HG02798 (cell line): ENCODE results near the gene GNAO1.
A peak's percentile ranks its signal among the peaks of the same experiment; 100 is the strongest.

ENCODE experiments used
- ATAC-seq: cut with Tn5 transposase; IDR thresholded peaks from one replicate; pipeline ENCODE4 v1.9.1; 2021; ENCODE audit warnings: mild to moderate bottlenecking; ENCODE audit not compliant: unreplicated experiment, poor library complexity

GNAO1 gene

GRCh38 chr16:56191156-56191815, at the start of gene GNAO1:
GNAO1 (plus strand) TSS chr16:56191489; CDS start chr16:56192236, 747 bp downstream.
- ATAC-seq: peak; percentile 66

- ATAC-seq: no peak
Observed at GRCh38 chr16:56143666-56144065, 47.6 kb upstream of the GNAO1 start.

- ATAC-seq: no peak
Observed at GRCh38 chr16:56145369-56145768, 45.9 kb upstream of the GNAO1 start.

GRCh38 chr16:56151621-56152020, 39.7 kb upstream of the GNAO1 start:
- no peak for ATAC-seq

- no peak for ATAC-seq
Observed at GRCh38 chr16:56161658-56162057, 29.6 kb upstream of the GNAO1 start.

GRCh38 chr16:56163089-56163488, 28.2 kb upstream of the GNAO1 start:
- ATAC-seq: no peak

- no peak for ATAC-seq
Observed at GRCh38 chr16:56163938-56164337, 27.4 kb upstream of the GNAO1 start.

- no peak for ATAC-seq
Observed at GRCh38 chr16:56164636-56165035, 26.7 kb upstream of the GNAO1 start.

- ATAC-seq: no peak
Observed at GRCh38 chr16:56174411-56174810, 16.9 kb upstream of the GNAO1 start.

GRCh38 chr16:56181401-56181800, 9.9 kb upstream of the GNAO1 start:
- no peak for ATAC-seq

GRCh38 chr16:56183266-56183665, 8.0 kb upstream of the GNAO1 start:
- ATAC-seq: no peak

- ATAC-seq: no peak
Observed at GRCh38 chr16:56190048-56190676, 1.1 kb upstream of the GNAO1 start.

GRCh38 chr16:56190677-56191155, 573 bp upstream of the GNAO1 start:
- ATAC-seq: peak; percentile 32

GRCh38 chr16:56191835-56192634, 746 bp downstream of the GNAO1 start:
- ATAC-seq: no peak

GRCh38 chr16:56192635-56192945, 1.3 kb downstream of the GNAO1 start:
- no peak for ATAC-seq

- ATAC-seq: no peak
Observed at GRCh38 chr16:56192986-56193945, 2.0 kb downstream of the GNAO1 start.

GRCh38 chr16:56193951-56194726, 2.9 kb downstream of the GNAO1 start:
- ATAC-seq: no peak

- no peak for ATAC-seq
Observed at GRCh38 chr16:56195151-56195550, 3.9 kb downstream of the GNAO1 start.

- no peak for ATAC-seq
Observed at GRCh38 chr16:56196381-56196780, 5.1 kb downstream of the GNAO1 start.
